NOMO-1 (cell line): ENCODE measurements around the gene PDAP1.
A peak's percentile ranks its signal among the peaks of the same experiment; 100 is the strongest.
"Not testable (repeated sequence)": the region's sequence is repeated elsewhere in the genome, so short reads cannot be mapped to it uniquely, and the experiment has no call there.

Source experiments
- DNase-seq, 2 experiments: peaks; one replicate each; lab custom pipeline; 2025; ENCODE audit not compliant: unreplicated experiment in 2 of 2; lab: John Stamatoyannopoulos, UW

Gene PDAP1

GRCh38 chr7:99380032-99380822 is 28.2 kb downstream of the PDAP1 start:
- DNase-seq: peak; percentile 98 to 100

GRCh38 chr7:99379693-99380031 is 28.7 kb downstream of the PDAP1 start:
- not testable (repeated sequence) for DNase-seq

- DNase-seq: peak; percentile 97 to 98
Observed at GRCh38 chr7:99379043-99379577, 29.3 kb downstream of the PDAP1 start.

GRCh38 chr7:99375070-99375807 is 33.2 kb downstream of the PDAP1 start:
- DNase-seq: peak; percentile 81 to 86

DNA sequence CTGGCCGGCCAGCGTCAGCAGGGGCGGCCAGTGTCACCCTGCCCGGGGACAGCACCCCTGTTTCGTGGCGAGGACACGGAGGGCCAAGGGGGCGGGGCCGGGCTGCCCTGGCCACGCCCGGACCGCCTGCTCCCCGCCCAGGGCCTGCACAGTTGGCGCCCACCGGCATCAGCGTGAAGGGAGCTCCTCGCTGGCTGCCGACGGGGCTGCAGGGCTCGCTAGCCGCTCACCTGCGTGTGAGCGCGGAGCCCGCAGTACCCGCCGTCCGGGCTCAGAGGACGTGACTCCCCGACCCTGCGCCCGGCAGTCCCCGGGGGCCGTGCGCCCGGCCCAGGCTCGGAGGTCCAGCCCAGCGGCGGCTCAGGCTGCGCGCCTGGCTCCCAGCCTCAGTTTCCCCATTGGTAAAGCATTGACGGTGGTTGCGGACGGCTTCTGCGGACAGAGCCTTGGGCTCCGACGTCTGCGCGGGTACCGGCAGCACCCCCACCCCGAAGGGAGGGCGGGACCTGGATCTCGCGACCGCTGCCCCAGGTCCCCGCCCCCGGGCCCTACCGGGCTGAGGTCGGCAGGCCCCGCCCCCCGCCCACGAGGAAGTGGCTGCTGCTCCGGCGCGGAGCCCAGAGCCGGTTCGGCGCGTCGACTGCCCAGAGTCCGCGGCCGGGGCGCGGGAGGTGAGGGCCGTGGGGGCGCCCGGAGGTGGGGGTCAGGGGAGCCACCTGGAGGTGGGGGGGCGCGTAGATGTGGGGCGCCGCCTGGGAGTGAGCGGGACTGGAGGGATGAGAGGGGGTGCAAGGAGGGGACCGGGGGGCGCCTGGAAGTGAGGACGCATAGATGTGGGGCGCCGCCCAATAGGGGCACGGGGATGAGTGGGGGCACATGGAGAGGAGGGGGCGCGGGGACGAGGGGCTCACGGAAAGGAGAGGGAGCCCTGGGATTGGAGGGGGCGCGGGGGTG is 34.0 kb downstream of the PDAP1 start, which contains the start of gene ARPC1B:
Gene ARPC1B (plus strand): TSS at position 620 of the 954 bp plus-strand sequence. CDS start 10,985 bp downstream, outside the sequence.
- DNase-seq: peak; percentile 86 to 96

DNA sequence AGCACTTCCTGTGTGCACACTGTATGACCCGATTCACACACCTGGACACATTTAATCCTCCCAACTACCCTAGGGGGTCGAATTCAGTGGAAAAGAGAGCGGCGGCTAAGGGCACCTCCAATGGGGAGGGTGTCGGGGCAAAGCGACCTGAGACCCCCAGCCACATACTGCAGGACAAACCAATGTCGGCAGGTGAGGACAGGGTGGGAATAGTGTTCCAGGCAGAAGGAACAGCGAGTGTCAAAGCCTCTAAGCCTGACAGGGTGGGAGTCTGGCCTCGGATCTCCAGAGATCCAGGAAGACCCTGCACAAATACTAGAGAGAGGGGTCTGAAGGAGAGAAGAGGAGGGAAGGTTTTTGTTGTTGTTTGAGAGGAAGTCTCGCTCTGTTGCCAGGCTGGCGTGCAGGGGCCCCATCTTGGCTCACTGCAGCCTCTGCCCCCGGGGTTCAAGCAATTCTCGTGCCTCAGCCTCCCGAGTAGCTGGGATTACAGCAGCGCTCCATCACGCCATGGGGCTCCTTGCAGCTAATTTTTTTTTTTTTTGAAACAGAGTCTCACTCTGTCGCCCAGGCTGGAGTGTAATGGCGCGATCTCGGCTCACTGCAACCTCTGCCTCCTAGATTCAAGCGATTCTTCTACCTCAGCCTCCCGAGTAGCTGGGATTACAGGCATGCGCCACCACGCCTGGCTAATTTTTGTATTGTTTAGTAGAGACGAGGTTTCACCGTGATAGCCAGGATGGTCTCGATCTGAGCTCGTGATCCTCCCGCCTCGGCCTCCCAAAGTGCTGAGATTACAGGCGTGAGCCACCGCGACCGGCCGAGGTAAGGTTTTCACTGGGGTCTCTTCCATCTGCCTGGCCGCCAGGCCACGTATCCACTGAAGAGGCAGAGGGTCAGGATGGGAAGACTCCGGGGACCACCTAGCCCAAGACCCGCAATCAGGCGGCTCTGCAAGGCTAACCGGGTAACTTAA is 35.0 kb downstream of the PDAP1 start:
- no peak for DNase-seq

GRCh38 chr7:99372275-99373090 is 35.9 kb downstream of the PDAP1 start:
- DNase-seq: peak in 1 of 2 experiments; percentile 35

GRCh38 chr7:99371376-99371920 is 36.9 kb downstream of the PDAP1 start:
- no peak for DNase-seq

- no peak for DNase-seq
Observed at GRCh38 chr7:99369767-99370391, 38.5 kb downstream of the PDAP1 start.

GRCh38 chr7:99368750-99369389 is 39.5 kb downstream of the PDAP1 start:
- DNase-seq: no peak

DNA sequence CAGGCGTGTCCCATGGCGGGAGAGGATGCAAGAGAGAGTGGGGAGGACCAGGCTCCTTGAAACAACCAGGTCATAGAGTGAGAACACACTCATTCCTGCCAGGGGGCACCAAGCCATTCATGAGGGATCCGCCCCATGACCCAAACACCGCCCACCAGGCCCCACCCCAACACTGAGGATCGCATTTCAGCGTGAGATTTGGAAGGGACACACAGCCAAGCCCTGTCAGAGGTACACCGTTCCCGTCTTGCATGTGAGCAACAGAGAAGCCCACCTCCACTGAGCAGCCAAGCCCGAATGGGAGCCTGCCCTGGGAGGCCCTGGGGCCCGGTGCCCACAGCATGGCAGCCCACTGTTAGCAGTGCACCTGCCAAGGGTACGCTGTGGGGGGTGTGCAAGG is 41.8 kb downstream of the PDAP1 start:
- DNase-seq: no peak

- no peak for DNase-seq
Observed at GRCh38 chr7:99365318-99366141, 42.9 kb downstream of the PDAP1 start.

DNA sequence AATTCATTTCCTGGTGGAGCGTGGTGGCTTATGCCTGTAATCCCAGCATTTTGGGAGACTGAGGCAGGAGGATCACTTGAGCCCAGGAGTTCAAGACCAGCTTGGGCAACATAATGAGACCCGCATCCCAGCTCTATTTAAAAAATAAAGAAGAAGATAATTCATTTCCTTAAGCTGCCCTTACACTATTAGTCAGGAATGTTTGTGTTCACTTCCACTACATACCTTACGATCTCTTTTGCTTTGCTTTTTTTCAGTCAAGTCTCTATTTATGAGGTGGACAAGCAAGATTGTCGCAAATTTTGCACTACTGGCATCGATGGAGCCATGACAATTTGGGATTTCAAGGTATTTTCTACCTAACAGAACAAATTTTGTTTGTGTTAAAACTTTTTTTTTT is 45.1 kb downstream of the PDAP1 start:
- DNase-seq: no peak

GRCh38 chr7:99362801-99363200 is 45.6 kb downstream of the PDAP1 start:
- no peak for DNase-seq

GRCh38 chr7:99359465-99360154 is 48.8 kb downstream of the PDAP1 start:
- DNase-seq: no peak

- not testable (repeated sequence) for DNase-seq
Observed at GRCh38 chr7:99358521-99358920, 49.9 kb downstream of the PDAP1 start.
